NCI-H460 (cell line): Measurements from ENCODE around the gene COL23A1. TPM values are rescaled to one million over a fixed set of nuclear protein-coding genes. Genes with fewer than 3 reads are reported as not detected.

Experiments
- DNase-seq: peaks from one replicate; pipeline ENCODE4 v3.0.0-alpha.2; 2016; ENCODE audit warnings: low read depth; ENCODE audit errors: extremely low read depth
- small RNA-seq, 2 experiments: library from RNA; depleted of rRNA; stranded (forward); fragments of <200 nt; gene quantifications; one replicate each; pipeline ENCODE3, GENCODE V24; 2014
- total RNA-seq: library from RNA; depleted of rRNA; stranded (reverse); fragments of >200 nt; shearing (Covaris generic); gene quantifications from 2 replicates; pipeline ENCODE4 v1.2.3, GENCODE V29; 2014; rRNA removed

COL23A1 gene
- total RNA-seq, 1 experiment from 2014 or later = not detected

DNA sequence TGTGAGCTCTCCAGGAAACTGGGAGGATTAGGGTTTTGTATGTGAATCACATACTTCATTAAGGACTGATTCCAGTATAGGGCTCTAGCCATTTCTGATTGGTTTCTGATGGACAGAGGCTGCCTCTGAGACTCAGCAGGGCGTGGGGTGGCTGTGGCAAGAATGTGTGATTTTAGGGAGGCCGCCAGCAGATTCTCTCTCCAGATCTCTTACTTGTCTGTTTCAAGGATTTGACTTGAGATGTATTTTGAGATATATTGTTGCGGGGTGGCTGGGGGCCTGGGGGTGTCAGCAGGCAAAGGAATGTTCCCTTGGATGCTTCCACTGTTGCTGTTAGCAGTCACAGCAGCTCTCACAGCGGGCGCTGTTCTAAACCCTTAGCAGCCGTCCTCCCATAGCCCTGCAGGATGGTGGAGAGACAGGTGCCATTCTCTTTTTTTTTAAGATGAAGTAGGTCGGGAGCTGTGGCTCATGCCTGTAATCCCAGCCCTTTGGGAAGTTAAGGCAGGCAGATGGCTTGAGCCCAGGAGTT, 393.8 kb downstream of the COL23A1 start:
- DNase-seq = no peak

DNA sequence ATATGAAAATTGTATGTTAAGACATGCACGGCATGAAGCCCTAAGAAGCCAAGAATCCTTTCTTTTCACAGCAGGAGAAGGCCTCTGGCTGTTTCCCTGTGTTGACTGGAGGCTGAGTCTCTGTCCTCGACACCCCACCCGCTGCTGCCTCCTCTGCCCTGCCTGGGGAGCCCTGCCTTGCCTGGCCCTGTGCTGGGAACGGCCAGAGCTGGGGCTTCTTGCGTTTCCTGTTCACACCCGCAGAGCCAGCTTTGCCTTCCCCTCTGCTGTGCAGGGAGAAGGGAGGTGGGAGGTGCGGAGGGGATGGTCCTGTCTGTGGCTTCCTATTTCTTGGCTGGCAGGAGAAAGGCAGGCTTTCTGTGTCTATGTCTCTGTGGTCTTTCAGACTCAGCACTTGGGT, 396.2 kb downstream of the COL23A1 start:
- no peak for DNase-seq

DNA sequence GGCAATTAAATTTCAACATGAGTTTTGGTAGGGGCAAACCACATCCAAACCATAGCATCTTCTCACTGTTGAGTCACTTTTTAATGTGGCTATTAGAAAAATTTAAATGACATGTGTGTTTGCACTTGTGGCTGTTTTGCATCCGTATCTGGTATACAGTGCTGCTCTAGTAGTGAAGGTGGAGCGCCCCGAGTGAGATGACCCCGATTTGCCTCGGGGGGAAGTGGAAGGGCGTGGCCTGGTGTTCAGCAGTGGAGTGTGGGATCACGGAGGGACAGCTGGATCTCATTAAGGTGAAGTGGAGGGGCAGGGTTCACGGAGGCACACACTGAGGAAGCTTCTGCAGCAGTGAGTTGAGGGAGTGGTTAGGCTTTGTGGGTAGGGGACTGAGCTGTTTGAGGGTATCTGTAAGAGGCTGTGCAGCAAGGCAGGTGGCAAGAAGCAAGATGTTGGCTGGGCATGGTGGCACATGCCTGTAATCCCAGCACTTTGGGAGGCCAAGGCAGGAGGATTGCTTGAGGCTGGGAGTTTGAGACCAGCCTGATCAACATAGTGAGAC, 396.9 kb downstream of the COL23A1 start:
- DNase-seq = no peak

DNA sequence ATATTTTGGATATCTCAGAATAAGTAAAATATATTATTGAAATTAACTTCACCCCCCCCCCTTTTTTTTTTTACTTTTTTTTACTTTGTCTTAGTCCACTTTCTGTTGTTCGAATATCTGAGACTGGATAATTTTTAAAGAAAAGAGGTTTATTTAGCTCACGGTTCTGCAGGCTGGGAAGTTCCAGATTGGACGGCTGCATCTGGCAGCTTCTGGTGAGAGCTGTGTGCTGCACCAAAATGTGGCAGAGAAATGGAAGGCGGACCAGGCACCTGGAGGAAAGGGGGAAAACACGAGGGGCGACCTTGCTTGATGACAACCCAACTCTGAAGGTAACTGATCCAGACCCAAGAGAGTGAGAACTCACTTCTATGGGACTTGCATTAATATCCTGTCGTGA, 397.4 kb downstream of the COL23A1 start:
- DNase-seq = no peak

DNA sequence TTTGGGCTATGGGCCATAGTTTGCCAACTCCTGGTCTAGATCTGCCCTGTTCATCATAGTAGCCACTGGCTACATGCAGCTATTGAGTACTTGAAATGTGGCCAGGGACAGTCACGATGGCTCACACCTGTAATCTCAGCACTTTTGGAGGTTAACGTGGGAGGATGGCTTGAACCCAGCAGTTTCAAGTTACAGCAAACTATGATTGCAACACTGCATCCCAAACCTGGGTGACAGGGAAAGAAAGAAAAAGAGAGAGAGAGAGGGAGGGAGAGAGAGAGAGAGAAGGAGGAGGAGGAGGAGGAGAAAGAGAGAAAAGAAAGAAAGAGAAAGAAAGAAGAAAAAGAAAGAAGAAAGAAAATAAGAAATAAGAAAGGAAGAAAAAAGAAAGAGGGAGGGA, 397.9 kb downstream of the COL23A1 start:
- DNase-seq = no peak

DNA sequence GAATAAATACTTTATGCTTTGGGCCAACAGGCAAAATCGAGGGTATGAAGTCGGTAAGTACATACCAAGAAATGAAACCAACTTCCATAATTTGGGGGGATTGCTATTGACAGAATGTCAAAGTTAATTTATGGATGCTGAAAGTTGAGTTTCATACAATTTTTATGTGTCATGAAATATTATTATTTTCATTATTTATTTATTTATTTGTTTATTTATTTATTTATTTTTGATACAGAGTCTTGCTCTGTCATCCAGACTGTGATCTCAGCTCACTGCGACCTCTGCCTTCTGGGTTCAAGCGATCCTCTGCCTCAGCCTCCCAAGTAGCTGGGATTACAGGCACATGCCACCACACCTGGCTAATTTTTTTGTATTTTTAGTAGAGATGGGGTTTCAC, 398.5 kb downstream of the COL23A1 start:
- DNase-seq = no peak

DNA sequence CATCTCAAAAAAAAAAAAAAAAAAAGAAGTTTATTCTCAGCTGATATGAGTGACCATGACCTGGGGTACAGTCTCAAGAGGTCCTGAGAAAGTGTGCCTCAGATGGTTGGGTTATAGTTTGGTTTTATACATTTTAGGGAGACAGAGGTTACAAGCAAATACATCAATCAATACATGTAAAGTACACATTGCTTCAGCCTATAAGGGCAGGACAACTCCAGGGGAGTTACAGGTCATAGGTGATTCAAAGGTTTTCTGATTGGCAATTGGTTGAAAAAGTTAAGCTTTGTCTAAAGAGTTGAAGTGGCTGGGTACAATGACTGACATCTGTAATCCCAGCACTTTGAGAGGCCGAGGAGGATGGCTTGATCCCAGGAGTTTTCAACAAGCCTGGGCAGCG, 400.8 kb downstream of the COL23A1 start:
- DNase-seq = no peak

Small RNA genes within 50 kb of the gene (small RNA-seq; reads per million reads assigned to genes)
- gene RN7SKP70 = 0 reads per million in 2 experiments
- gene RN7SL646P = 0 reads per million in 2 experiments

Other genes with a start within 250 kb of the COL23A1 start
- 15.3 and 18.7 TPM in 2 replicates for gene CLK4, start 36.7 kb upstream of the COL23A1 start, total RNA-seq
- gene ZNF354A, start 140.3 kb upstream of the COL23A1 start, total RNA-seq = 12.4 and 14.1 TPM in 2 replicates